Heart left ventricle (tissue), 13 donors: ENCODE measurements around the gene SLC18A3.

Experiments used
- CTCF ChIP-seq, 12 donors: fragments of 200-600 bp; sonication (generic) in 4 of 12; IDR thresholded peaks; one replicate each; pipeline versions ENCODE4 v1.5.0 to v1.8.0; 2018 to 2022; ENCODE audit warnings: antibody characterized with exemption in 12 of 12, mild to moderate bottlenecking in 5 of 12
- POLR2A ChIP-seq, 2 donors: fragments of 450-650 bp; IDR thresholded peaks; one replicate each; pipeline ENCODE4 v1.6.1; 2017; ENCODE audit warnings: antibody characterized with exemption in 2 of 2, mild to moderate bottlenecking in 2 of 2, moderate library complexity in 2 of 2
- donor health status: ischemic (EF 13 %, LVEDD 7.1; RV severe dilation, severe dysfunction).
- donor health status: DM: no; HTN: yes; CAD: no.
- donor health status: DM: no; HTN: no; CAD: no.
- donor health status: ischemic (EF 25% LVEDD 6.9; RV normal size, moderate dysfunction).
- donor health status: ischemic (EF 25% LVEDD 5.7; RV mildly dilated, moderate dysfunction).
- donor health status: ischemic (EF 35%, LVEDD 5.7; RV mildly dilated, moderate dysfunction).
- donor health status: nonischemic (EF 11% LVEDD 7.7; RV severe dilation, severe dysfunction).
- donor health status: DM: yes; HTN: yes; CAD: no.
- donor health status: PGD.
- donor health status: ischemic (EF 29% LVEDD 5.4; RV normal size, mild dysfunction).
- donor health status: nonischemic (EF 23%, LVEDD 6.1; RV moderate dilation, normal function).

GRCh38 chr10:49627644-49628247, 17.6 kb downstream of the SLC18A3 start:
- no peak for TF ChIP-seq POLR2A (IDR thresholded peaks at IDR 0.05)
- no peak for TF ChIP-seq CTCF (IDR thresholded peaks at IDR 0.05)
